Renal pelvis (tissue), 4 donors: ENCODE results near the gene OR10R2. TPM values are rescaled to one million over a fixed set of nuclear protein-coding genes. Genes with fewer than 3 reads are reported as not detected.

Experiments
- DNase-seq: peaks from one replicate; pipeline ENCODE4 v3.0.0-alpha.2; 2013
- polyA plus RNA-seq, 3 donors: library from polyadenylated mRNA; unstranded; fragments of 120-200 nt; gene quantifications; one replicate each; pipeline ENCODE4 v1.2.1, GENCODE V29; 2013; ENCODE audit not compliant: insufficient read length in 3 of 3

OR10R2 gene
- polyA plus RNA-seq, 3 donors = not detected

GRCh38 chr1:158527190-158527815 is 55.3 kb downstream of the OR10R2 start:
- DNase-seq = no peak

Other genes starting within 250 kb of the OR10R2 start
- not detected for gene CD1A, start 217.8 kb upstream of the OR10R2 start, polyA plus RNA-seq
- gene CD1C, start 182.3 kb upstream of the OR10R2 start, polyA plus RNA-seq = 1 to 10 TPM in 1 of 3 donors, under 1 TPM in 2; 0.60 to 1.4 (median 0.87) TPM
- gene CD1B, start 140.7 kb upstream of the OR10R2 start, polyA plus RNA-seq = not detected
- under 1 TPM in 1 of 3 donors, not detected in 2; 0.17 TPM for gene CD1E, start 118.3 kb upstream of the OR10R2 start, polyA plus RNA-seq
- not detected for gene OR10T2, start 72.8 kb upstream of the OR10R2 start, polyA plus RNA-seq
- gene OR10K2, start 46.0 kb upstream of the OR10R2 start, polyA plus RNA-seq = not detected
- under 1 TPM in 2 of 3 donors, not detected in 1; 0.03 to 0.06 TPM for gene OR10K1, start 10.4 kb upstream of the OR10R2 start, polyA plus RNA-seq
- not detected for gene OR6Y1, start 82.2 kb downstream of the OR10R2 start, polyA plus RNA-seq
- gene OR6P1, start 98.4 kb downstream of the OR10R2 start, polyA plus RNA-seq = not detected
- not detected for gene OR10X1, start 107.7 kb downstream of the OR10R2 start, polyA plus RNA-seq
- under 1 TPM; 0.01 to 0.04 (median 0.04) TPM for gene OR10Z1, start 133.0 kb downstream of the OR10R2 start, polyA plus RNA-seq
- 1 to 10 TPM in 2 of 3 donors, under 1 TPM in 1; 0.74 to 2.6 (median 1.6) TPM for gene SPTA1, start 214.5 kb downstream of the OR10R2 start, polyA plus RNA-seq
- not detected for gene OR6K2, start 228.4 kb downstream of the OR10R2 start, polyA plus RNA-seq
- gene OR6K3, start 248.5 kb downstream of the OR10R2 start, polyA plus RNA-seq = under 1 TPM in 1 of 3 donors, not detected in 2; 0.06 TPM